Astrocyte of the hippocampus (primary cell): ENCODE measurements around the gene EFHB.
"Not testable (repeated sequence)": the region's sequence is repeated elsewhere in the genome, so short reads cannot be mapped to it uniquely, and the experiment has no call there.

Experiments used
- DNase-seq: peaks from one replicate; pipeline ENCODE4 v3.0.0; 2011; ENCODE audit warnings: low read depth, low spot score

Gene EFHB

DNA sequence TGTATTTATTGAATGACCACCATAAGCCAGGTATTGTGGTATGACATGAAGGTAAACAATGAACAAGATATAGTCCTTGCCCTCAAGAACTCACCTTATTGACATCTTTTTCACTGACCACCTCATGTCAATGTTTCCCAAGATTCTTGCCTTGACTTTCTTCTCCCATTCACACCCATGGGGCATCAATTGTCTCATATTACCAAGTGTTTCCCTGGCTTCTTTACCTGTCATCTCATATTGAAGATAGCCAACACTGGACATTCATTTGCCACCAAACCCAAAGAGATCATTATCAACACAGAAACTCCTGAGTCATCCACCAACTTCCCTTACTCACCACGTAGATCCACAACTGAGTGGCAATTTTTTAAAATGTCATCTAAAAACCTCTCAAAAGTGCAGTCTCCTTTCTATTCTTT, 2.2 kb downstream of the EFHB start:
- DNase-seq, result peak; percentile 12

DNA sequence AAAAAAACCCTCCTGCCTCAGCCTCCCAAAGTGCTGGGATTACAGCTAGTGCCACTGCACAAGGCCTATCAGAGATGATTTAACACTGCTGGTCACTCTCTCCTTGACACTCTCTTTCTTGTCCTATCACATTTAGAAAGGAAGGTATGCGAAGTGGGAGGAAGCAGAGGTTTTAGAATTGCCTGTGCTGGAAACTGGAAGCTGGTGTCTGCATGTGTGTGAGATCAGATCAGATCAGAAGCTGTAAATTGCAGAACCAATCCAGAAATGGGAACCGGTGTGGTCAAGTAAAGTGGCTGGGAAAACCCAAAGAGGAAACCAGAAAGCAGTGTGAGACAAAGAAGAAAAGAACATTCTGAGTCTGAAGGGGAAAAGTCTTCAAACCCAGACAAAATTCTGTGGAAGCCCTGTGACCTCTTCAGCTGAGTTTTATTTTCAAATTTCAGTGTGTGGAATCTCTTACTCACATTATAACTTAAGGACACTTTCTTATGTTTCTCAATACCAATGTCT, 2.8 kb downstream of the EFHB start:
- DNase-seq, result no peak

DNA sequence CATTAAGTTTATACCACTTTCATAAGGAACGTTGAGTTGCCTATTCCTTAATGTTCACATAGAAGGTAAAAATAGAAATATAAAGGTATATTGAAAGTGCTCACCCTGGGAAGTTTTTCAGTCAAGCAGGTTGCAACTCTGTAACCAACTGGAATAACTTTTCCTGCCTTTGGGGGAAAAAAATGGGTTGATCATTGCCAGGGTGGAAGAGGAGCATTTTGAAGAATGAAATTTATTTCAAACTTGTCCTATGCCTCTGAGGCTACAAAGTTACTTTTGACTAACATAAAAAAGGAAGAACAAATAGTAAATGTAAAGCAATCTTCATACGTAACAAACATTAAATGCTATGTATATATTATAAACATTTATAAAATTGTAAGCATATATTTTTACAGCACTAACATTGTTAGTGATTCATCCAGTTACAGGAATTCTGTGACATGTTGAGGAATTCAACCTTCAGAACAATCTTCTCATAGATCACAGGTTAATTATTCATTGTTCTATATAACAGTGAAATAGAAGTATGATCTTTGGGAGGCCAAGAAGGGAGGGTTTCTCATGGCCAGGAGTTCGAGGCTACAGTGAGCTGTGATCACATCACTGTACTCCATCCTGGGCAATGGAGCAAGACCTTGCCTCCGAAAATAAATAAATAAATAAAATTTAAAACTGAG, 13.5 kb downstream of the EFHB start:
- no peak for DNase-seq

DNA sequence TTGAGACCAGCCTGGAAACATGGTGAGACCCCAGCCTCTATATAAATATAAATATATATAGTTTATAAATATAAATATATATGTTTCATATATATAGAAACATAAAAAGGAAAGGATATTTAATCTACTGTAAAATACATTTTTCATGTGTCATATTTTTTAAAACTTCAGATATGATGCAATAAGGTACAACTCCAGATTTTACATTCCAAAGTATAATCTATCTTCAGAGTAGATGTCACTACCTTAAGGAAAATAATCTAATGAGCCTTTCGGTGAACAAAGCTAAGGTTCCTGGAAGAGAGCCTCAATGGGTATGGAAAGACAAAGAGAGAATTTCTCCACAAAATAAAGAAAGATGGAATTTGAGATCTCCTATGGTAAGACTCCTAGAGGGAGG, 16.9 kb downstream of the EFHB start:
- DNase-seq, result no peak

DNA sequence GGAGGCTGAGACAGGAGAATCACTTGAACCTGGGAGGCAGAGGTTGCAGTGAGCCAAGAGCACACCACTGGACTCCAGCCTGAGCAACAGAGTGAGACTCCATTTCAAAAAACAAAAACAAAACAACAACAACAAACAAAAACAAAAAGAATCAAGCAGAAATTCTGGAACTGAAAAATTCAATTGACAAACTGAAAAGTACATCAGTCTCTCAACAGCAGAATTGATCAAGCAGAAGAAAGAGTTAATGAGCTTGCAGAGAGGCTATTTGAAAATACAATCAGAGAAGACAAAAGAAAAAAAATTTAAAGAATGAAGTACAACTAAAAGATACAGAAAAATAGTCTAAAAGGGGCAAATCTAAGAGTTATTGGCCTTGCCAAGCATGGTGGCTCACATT, 22.6 kb downstream of the EFHB start:
- no peak for DNase-seq

DNA sequence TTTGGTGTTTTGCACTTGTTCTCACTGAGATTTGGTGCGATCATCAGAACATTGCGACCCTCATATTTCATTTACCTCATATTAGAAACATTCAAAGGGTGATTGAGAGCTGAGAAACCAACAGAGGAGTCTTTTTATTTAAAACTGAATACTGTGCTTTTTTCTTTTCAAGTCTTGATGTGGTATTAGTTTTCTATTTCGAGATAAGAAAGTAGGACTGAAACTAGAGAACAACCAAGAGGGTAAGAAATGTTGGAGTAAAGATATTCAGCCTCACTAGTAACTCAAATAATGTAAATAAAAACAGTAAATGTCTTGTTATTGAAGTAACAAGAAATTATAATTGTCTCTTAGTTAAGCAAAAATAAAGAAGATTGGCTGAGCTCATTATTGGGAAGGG, 26.5 kb downstream of the EFHB start:
- DNase-seq, result no peak

DNA sequence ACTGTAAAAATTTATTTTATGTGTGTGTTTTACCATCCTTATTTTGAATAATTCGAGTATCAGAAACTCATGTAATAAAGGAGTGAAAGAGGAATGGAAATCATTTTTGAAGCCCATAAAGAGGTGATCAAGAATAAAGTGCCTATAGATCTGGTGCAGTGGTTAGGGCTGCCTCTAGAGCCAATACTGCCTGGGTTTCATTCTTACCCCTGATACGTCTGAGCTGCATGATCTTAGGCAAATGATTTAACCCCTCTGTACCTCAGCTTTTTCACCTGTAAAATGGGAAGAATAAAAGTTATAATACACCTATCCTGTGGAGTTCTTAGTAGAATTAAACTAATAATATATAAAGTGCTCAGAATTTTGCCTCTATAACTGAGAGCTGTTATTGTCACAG, 30.4 kb downstream of the EFHB start:
- no peak for DNase-seq

DNA sequence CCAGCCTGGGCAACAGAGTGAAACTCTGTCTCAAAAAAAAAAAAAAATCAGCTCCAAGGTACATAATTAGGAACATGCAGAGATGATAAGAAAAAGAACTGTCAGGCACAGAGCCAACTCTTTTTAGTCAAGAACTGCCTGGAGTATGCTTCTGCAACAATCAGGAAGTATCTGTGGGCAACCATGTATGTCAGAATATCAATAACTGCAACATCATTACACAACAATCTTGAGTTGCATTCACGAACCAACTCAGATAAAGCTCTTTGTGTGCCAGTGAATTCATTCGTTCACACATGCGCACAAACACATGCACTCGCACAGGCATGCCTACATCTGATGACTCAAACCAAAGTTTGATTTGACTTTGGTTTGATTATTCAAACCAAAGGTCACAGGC, 32.1 kb downstream of the EFHB start:
- peak; percentile 7 for DNase-seq

DNA sequence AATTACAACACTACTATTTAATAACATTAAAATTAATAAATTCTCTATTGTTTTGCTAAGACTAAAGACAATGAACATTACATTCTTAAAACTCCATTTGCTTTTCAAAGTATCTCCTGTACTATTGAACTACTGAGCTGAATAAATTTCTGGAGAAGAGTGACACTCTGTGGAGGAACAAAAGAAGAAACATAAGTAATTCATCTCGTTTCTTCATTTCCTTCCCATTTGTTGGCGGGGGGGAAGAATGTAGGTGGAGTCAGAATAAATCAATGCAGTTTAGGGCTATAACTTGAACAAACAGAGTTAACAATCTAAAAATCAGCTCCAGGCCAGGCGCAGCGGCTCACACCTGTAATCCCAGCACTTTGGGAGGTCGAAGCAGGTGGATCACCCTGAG, 32.7 kb downstream of the EFHB start:
- DNase-seq, result peak; percentile 5

DNA sequence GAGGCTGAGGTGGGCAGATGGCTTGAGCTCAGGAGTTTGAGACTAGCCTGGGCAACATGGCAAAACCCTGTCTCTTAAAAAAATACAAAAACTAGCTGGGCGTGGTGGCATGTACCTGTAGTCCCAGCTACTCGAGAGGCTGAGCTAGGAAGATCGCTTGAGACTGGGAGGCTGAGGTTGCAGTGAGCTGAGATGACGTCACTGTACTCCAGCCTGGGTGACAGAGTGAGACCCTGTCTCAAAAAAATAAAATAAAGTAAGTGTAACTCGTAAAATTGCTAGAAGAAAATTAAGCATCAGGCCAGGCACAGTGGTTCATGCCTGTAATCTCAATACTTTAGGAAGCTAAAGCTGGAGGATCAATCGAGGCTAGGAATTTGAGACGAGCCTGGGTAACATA, 34.2 kb downstream of the EFHB start:
- not testable (repeated sequence) for DNase-seq

DNA sequence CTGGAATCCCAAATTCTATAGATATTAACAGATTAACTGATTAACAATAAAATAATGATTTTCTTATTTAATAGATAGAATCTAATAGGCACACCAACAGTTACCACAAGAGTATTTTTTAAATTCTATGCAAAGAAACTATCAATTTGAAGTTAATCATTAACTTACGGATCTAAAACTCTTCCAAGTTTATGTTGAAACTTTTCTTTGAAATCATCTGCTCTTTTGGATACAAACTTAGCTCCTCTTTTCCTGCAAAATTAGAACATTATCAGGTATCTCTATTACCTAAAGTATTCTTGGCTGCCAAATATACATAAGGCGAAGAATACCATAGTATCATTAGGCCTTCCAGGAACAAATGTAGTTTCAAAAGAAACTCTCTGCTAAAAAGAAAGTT, 34.8 kb downstream of the EFHB start:
- DNase-seq, result no peak

DNA sequence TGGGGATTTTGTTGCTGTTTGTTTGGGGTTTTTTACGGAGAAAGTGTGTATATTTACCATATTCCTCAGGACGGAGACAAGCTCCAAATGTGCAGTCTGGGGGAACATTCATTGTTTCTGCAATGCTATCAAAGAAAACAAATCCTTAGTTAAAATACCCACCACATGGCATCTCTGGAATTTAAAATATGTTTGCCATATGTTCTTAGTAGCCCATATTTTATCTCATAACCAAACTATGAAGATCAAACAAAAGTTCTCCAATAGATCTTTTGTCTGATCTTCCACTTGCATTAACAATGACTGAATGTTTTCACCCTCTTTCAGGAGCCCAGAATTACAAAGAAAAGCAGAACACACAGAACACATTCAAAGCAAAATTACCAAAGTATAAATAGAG, 35.3 kb downstream of the EFHB start:
- DNase-seq, result peak; percentile 44

DNA sequence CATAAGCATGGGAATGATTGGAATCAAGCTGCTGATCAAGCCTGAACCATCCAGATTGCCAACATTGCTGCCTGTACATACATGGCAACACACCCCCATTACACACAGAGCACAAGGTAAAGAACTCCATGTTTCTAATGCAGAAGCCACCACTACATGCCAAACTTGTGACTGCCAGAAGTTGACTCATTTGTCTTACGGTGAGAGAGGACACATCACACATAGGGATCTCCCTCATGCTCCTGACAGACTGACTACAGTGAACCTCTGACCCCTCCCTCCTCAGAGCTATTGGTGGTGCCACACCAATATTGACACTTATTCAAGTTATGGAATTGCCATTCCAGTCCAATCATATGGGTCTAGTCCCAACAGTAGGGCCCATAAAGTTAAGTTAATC, 42.3 kb downstream of the EFHB start:
- peak; percentile 7 for DNase-seq

DNA sequence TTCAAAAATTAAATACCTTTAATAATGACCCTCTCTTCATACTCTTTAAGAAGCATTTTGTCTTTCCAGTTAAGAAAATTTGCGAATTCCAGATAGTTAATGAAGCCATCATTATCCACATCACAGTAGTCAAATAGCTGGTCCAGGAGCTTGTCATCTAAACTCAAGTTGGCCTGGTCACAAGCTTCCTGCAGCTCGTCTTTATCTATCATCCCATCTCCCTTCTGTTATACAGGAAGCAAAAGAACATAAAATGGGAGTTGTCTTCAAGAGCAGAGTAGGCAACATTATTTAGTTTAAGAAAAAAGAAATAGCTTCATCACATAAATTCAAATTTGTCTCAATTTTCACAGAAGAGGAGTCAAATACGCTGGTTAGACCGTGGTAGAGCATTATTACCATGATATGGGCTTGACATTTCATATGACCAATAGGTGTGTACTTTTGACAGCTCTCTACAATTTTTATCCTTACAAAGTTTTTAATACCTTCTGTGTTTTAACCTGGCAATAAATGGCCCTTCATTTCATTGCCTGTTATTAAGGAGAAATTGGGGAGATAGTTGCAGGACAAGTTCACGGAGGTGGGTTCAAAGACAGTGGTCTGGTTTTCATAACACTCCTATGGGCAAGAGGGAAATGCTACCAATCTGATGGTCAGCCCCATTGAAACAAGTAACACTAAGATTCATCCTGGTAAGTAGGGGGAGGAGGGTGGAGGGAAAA, 45.4 kb downstream of the EFHB start:
- DNase-seq, result peak; percentile 2

DNA sequence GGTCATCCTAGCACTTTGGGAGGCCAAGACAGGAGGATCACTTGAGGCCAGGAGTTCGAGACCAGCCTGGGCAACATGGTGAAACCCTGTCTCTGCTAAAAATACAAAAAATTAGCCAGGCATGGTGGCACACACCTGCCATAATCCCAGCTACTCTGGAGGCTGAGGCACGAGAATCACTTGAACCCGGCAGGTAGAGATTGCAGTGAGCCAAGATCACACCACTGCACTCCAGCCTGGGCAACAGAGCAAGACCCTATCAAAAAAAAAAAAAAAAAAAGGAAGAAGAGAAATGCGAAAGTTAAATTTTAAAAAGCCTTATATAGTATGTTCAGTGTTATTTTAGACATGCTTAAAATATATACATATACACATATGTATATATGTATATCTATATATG, 46.9 kb downstream of the EFHB start:
- not testable (repeated sequence) for DNase-seq

DNA sequence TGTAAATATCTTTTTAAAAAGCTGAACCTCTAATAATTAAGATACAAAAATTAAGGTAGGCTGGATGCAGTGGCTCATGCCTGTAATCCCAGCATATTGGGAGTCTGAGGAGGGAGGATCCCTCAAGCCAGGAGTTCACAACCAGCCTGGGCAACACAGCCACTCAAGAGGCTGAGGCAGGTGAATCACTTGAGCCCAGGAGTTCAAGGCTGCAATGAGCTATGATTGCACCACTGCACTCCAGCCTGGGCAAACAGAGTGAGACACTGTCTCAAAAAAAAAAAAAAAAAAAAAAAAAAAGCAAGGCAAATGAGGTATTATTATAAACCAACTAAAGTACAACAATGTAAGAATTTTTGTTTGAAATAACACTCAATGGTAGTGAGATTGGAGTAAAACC, 47.6 kb downstream of the EFHB start:
- no peak for DNase-seq

DNA sequence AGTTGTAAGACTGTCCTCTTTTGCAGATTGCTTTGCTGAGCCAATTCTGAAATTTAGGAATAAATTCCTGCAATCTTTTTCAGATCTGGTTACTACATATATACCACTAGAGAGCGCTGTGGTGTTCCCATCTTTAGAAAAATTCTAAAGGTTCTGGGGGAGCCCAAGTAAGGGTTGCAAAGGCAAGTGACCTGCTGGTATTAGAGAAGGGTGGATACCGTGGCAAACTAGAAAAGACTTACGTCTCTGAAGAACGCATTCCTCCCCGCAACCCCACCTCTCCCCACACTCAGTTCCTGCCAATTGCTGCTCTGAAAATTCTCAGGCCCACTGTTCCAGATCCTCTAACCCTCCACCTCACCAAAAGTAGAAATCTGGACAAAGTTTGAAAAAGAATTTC, 48.5 kb downstream of the EFHB start:
- peak; percentile 47 for DNase-seq

DNA sequence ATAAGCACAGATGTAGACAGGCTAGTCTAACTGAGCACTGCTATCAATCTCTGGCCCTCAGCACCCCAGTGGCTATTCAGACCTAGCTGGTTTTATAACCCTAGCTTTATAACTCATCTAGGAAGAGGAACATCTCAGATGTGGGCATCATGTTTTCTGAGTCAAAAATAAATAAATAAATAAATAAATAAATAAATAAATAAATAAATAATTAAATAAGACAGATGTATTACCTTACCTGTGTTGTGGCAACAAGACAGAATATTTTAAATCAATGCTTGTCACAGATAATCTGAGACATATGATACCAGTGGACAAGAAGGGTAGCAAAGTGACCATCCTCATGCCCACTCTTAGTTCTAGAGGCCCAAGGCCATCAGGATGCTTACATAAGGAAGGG, 52.2 kb downstream of the EFHB start:
- no peak for DNase-seq

DNA sequence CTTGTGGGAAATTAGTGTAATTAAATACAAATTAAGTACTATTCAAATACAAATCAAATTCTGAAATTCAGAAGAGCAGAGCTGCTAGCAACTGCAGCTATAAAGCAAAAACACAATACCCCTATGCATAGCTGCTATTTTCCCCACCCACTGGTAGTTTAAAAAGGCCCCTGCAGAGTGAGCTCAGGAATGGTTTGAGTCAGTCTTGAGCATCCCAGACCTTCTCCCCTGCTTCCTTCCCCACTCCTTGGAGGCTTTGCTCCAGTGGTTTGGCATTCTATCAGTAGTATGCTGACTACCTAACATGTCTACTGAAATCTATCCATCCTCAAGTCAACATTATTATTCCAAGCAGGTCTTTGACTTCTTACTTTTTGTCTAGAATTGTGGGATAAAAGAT, 53.0 kb downstream of the EFHB start:
- no peak for DNase-seq

DNA sequence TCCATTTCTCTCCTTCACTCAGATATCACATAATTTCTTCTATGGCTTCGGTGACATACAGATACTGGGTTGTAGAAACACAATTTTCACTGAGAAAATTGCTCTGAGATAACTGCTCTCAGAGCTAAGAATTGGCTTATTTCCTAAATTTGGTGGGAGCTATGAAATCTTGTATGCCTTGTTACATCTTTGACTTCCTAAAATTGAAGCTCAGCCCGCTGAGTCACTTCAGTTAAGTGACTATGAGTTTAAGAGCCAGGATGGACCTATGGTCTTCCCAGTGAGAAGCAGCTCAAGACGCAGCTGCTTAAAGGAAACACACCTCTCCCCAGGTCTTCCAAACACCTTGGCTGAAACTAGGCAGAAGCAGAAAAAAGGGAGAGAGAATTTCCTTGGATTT, 56.4 kb downstream of the EFHB start:
- DNase-seq, result no peak

DNA sequence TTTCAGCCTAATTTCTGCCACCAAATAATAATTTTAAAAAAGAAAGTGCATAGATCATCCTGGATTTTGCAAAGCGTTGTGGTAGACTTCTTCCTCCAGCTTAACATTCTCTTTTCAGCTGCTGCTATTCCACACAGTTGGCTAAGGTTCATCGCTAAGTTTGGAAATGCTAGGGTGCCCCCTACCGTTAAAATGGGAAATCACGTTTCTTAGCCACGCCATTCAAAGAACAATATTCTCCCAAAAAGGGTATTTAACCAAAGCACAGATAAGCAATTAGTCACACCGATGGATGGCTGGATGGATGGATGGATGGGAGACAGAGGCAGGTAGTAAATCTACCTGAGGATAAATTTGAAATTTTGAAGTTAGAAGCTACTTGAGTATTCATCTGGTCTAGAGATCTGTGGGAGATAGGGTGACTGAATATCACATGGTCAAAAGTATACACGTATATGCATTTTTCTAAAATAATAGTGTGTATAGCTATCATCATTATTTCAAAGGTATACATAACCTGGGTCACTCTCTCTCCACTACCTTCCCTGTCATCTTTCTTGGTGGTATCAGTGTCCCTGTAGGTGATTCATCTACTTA, 67.2 kb downstream of the EFHB start:
- peak; percentile 81 for DNase-seq

DNA sequence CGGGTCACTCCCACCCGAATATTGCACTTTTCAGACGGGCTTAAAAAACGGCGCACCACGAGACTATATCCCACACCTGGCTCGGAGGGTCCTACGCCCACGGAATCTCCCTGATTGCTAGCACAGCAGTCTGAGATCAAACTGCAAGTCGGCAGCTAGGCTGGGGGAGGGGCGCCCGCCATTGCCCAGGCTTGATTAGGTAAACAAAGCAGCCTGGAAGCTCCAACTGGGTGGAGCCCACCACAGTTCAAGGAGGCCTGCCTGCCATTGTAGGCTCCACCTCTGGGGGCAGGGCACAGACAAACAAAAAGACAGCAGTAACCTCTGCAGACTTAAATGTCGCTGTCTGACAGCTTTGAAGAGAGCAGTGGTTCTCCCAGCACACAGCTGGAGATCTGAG, 78.7 kb downstream of the EFHB start:
- DNase-seq, result not testable (repeated sequence)

DNA sequence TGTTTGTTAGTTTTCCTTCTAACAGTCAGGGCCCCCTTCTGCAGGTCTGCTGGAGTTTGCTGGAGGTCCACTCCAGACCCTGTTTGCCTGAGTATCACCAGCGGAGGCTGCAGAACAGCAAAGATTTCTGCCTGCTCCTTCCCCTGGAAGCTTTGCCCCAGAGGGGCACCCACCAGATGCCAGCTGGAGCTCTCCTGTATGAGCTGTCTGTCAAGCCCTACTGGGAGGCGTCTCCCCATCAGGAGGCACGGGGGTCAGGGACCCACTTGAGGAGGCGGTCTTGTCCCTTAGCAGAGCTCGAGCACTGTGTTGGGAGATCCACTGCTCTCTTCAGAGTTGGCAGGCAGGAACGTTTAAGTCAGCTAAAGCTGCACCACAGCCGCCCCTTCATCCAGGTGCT, 87.4 kb downstream of the EFHB start:
- not testable (repeated sequence) for DNase-seq
